ENCODE measurements around the gene CABP2.

CABP2 gene

GRCh38 chr11:67505605-67506396 lies 17.4 kb downstream of the CABP2 start:
- Histone ChIP-seq H3K27me3 (peaks cover 18% of the 10 kb centered on the region), H3K4me1 (ENCODE audit: control insufficient read depth in 1 of 2, insufficient read depth in 1 of 2, low read depth in 1 of 2, low read length in 1 of 2) (peaks cover 55 to 56% of the 10 kb centered on the region in 2 experiments), H3K9me3 (no peaks in the 10 kb centered on the region), H3K27ac (peak overlapping the region; percentile 92), H3K4me3 (ENCODE audit: low read depth in 1 of 2, low read length in 1 of 2) (peak overlapping the region; percentile 85 to 88), H3K36me3 (peaks cover 23% of the 10 kb centered on the region)
- TF ChIP-seq CTCF (IDR thresholded peaks at IDR 0.05), result peak; percentile 92

GRCh38 chr11:67504950-67505581 lies 18.2 kb downstream of the CABP2 start, which contains the start of gene PITPNM1:
TSS of gene PITPNM1 (minus strand) at chr11:67505363. CDS start at chr11:67504180, 1,183 bp downstream.
- H3K4me3 ChIP-seq (ENCODE audit: low read depth in 1 of 2, low read length in 1 of 2), result peak within 1 kb of the TSS; percentile 85 to 88
- TF ChIP-seq CTCF (IDR thresholded peaks at IDR 0.05), result peak; percentile 58

GRCh38 chr11:67504005-67504949 lies 19.0 kb downstream of the CABP2 start:
- peaks cover 5% of the 10 kb centered on the region for H3K27me3 ChIP-seq
- no peak for TF ChIP-seq CTCF (IDR thresholded peaks at IDR 0.05)
- H3K27ac ChIP-seq, result peak overlapping the region; percentile 92
- peaks cover 38% of the 10 kb centered on the region for H3K36me3 ChIP-seq
- peak overlapping the region; percentile 85 to 88 for H3K4me3 ChIP-seq (ENCODE audit: low read depth in 1 of 2, low read length in 1 of 2)
- peaks cover 60% of the 10 kb centered on the region in 2 experiments for H3K4me1 ChIP-seq (ENCODE audit: control insufficient read depth in 1 of 2, insufficient read depth in 1 of 2, low read depth in 1 of 2, low read length in 1 of 2)
- no peaks in the 10 kb centered on the region for H3K9me3 ChIP-seq

More at GRCh38 chr11:67504950-67505581, 18.2 kb downstream of the CABP2 start, which contains the start of gene PITPNM1:
- peaks cover 30% of the 10 kb centered on the region for H3K36me3 ChIP-seq
- H3K27ac ChIP-seq, result peak within 1 kb of the TSS; percentile 92
- H3K9me3 ChIP-seq, result no peaks in the 10 kb centered on the region
- peaks cover 60% of the 10 kb centered on the region in 2 experiments for H3K4me1 ChIP-seq (ENCODE audit: control insufficient read depth in 1 of 2, insufficient read depth in 1 of 2, low read depth in 1 of 2, low read length in 1 of 2)
- H3K27me3 ChIP-seq, result peaks cover 11% of the 10 kb centered on the region

GRCh38 chr11:67503119-67504004 lies 19.9 kb downstream of the CABP2 start:
- Histone ChIP-seq H3K27me3 (peaks cover 5% of the 10 kb centered on the region), H3K36me3 (peaks cover 47% of the 10 kb centered on the region), H3K9me3 (no peaks in the 10 kb centered on the region), H3K4me3 (ENCODE audit: low read depth in 1 of 2, low read length in 1 of 2) (peak overlapping the region; percentile 85 to 88), H3K4me1 (ENCODE audit: control insufficient read depth in 1 of 2, insufficient read depth in 1 of 2, low read depth in 1 of 2, low read length in 1 of 2) (peaks cover 52 to 54% of the 10 kb centered on the region in 2 experiments), H3K27ac (no peak overlapping the region)
- TF ChIP-seq CTCF (IDR thresholded peaks at IDR 0.05), result no peak
